Esophagus muscularis mucosa (tissue), 4 donors: ENCODE results near the gene FOXI2. TPM values are rescaled to one million over a fixed set of nuclear protein-coding genes. Genes with fewer than 3 reads are reported as not detected.
A peak's percentile ranks its signal among the peaks of the same experiment; 100 is the strongest.

Experiments
- DNase-seq: peaks from one replicate; pipeline ENCODE4 v3.0.0-alpha.2; 2017; ENCODE audit errors: extremely low spot score
- H3K27ac ChIP-seq, 4 donors: fragments of 200-600 bp; sonication (generic); replicated peaks in 1 of 4; 1 replicate in 3 of 4; 2 replicates in 1 of 4; pipeline ENCODE4 v1.5.1; 2016 to 2019; ENCODE audit warnings: mild to moderate bottlenecking in 1 of 4
- H3K27me3 ChIP-seq, 4 donors: fragments of 200-600 bp; sonication (generic); one replicate each; pipeline versions ENCODE4 v1.5.1 to v1.6.0; 2016 to 2019
- H3K36me3 ChIP-seq, 4 donors: fragments of 200-600 bp; sonication (generic); one replicate each; pipeline ENCODE4 v1.5.1; 2016 to 2019
- H3K4me1 ChIP-seq, 4 donors: fragments of 200-600 bp; sonication (generic); one replicate each; pipeline ENCODE4 v1.5.1; 2016 to 2019
- H3K4me3 ChIP-seq, 4 donors: fragments of 200-600 bp; sonication (generic); 1 replicate in 2 of 4; 2 replicates in 2 of 4; pipeline ENCODE4 v1.5.1; 2016 to 2019; ENCODE audit warnings: mild to moderate bottlenecking in 4 of 4, moderate library complexity in 1 of 4
- H3K9me3 ChIP-seq, 4 donors: fragments of 200-600 bp; sonication (generic); 1 replicate in 3 of 4; 2 replicates in 1 of 4; pipeline ENCODE4 v1.5.1; 2016 to 2019
- CTCF ChIP-seq, 3 experiments: fragments of 200-600 bp in 2 of 3; fragments of 450-650 bp in 1 of 3; sonication (generic) in 2 of 3; IDR thresholded peaks; one replicate each; pipeline ENCODE4 v1.5.1; 2017 to 2019; ENCODE audit warnings: antibody characterized with exemption in 3 of 3, mild to moderate bottlenecking in 2 of 3, moderate library complexity in 1 of 3
- EP300 ChIP-seq: sonication (generic); formaldehyde crosslinking; IDR thresholded peaks from one replicate; pipeline ENCODE4 v1.6.1; 2017; ENCODE audit warnings: antibody characterized with exemption
- POLR2A ChIP-seq: fragments of 450-650 bp; IDR thresholded peaks from one replicate; pipeline ENCODE4 v1.6.1; 2017; ENCODE audit warnings: antibody characterized with exemption, moderate library complexity, mild to moderate bottlenecking, low read depth
- POLR2AphosphoS5 ChIP-seq, 2 donors: sonication (generic); formaldehyde crosslinking; IDR thresholded peaks; one replicate each; pipeline ENCODE4 v1.6.1; 2017; ENCODE audit warnings: antibody characterized with exemption in 2 of 2
- WGBS: methylation state at CpG from one replicate; pipeline ENCODE4 v1.1.5; 2018; 5-methylcytosine and 5-hydroxymethylcytosine counted together
- intact Hi-C: fragments of 100-400 bp; cut with DNase I; formaldehyde crosslinking; loops from one replicate; pipeline ENCODE4 v1.15.1; 2023
- total RNA-seq, 4 donors: library from RNA; depleted of rRNA; stranded (reverse); fragments of >200 nt; gene quantifications; one replicate each; pipeline versions ENCODE4 v1.1.0 to v1.2.1, GENCODE V29; 2016

FOXI2 gene
- total RNA-seq, 4 donors from 2014 or later, result 0.13 to 0.42 (median 0.17) TPM

- Histone ChIP-seq H3K36me3 (no peaks in the 10 kb centered on the region), H3K9me3 (peaks cover 0 to 7% (median 3%) of the 10 kb centered on the region in 4 donors), H3K4me3 (no peak overlapping the region), H3K27me3 (no peaks in the 10 kb centered on the region), H3K27ac (no peak overlapping the region), H3K4me1 (no peaks in the 10 kb centered on the region)
- TF ChIP-seq CTCF (IDR thresholded peaks at IDR 0.05) (no peak), EP300 (no peak), POLR2A (no peak), POLR2AphosphoS5 (IDR thresholded peaks at IDR 0.05) (no peak)
- DNase-seq, result no peak
- 62% methylated on average over 4 of the region's 4 CpGs for WGBS
- intact Hi-C loops, result no loop called here
Measured at GRCh38 chr10:127720142-127720541, 16.8 kb upstream of the FOXI2 start.

GRCh38 chr10:127720903-127721302, 16.1 kb upstream of the FOXI2 start:
- no peak overlapping the region for H3K27ac ChIP-seq
- 36% methylated on average over 2 of the region's 3 CpGs for WGBS
- no peak for TF ChIP-seq EP300
- no peak for TF ChIP-seq POLR2A
- no peak for TF ChIP-seq POLR2AphosphoS5 (IDR thresholded peaks at IDR 0.05)
- no peak for TF ChIP-seq CTCF (IDR thresholded peaks at IDR 0.05)
- H3K4me1 ChIP-seq, result no peaks in the 10 kb centered on the region
- no peaks in the 10 kb centered on the region for H3K27me3 ChIP-seq
- no peaks in the 10 kb centered on the region for H3K36me3 ChIP-seq
- H3K4me3 ChIP-seq, result no peak overlapping the region
- intact Hi-C loops, result no loop called here
- peaks cover 0 to 7% (median 3%) of the 10 kb centered on the region in 4 donors for H3K9me3 ChIP-seq
- DNase-seq, result no peak

DNA sequence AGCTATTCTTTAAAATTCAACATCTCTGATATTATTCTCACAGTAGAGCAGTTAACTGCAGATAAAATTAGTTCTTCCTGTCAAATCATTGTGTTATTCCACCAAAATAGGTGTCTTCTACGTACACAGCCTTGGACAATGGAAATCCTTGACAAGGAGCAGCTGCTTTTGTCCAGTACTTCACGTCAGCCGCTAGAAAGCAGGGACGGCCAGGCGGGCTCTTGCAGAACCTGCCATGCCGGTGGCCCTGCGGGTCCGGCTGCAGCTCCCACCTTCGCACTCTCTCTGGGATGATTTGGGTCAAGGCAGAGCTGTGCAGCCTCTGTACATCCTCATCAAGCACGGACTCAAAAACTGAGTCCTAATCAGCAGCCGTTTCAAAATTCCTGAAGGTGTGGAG, 2.2 kb upstream of the FOXI2 start:
- Histone ChIP-seq H3K36me3 (no peaks in the 10 kb centered on the region), H3K27ac (no peak overlapping the region), H3K9me3 (no peaks in the 10 kb centered on the region), H3K4me3 (no peak overlapping the region), H3K27me3 (peaks cover 0 to 71% (median 18%) of the 10 kb centered on the region in 4 donors), H3K4me1 (peaks cover 0 to 36% (median 28%) of the 10 kb centered on the region in 4 donors)
- TF ChIP-seq POLR2A (no peak), POLR2AphosphoS5 (IDR thresholded peaks at IDR 0.05) (no peak), CTCF (IDR thresholded peaks at IDR 0.05) (no peak), EP300 (no peak)
- intact Hi-C loops, result no loop called here
- WGBS, result 19% methylated on average over 11 of the region's 11 CpGs
- no peak for DNase-seq

DNA sequence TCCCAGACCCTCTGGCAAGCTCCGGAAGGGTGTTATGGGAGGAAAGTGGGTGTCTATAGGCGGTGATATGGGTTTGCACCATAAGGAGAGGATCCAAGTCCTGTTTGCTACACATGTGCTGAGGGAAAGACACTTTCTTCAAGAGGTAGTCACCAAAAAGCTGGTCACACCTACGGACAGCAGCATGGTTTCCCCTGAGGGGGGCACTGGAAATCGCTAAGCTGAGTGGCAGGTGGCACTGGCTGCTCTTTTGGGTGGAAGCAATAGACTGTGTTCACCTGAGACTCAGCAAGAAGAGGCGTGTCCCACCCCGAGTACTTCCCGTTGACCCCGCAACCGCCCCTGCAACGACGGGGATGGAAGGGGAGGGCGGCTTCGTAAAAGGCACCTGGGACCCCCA, 1.8 kb upstream of the FOXI2 start:
- H3K4me3 ChIP-seq, result no peak overlapping the region
- H3K4me1 ChIP-seq, result peaks cover 0 to 36% (median 28%) of the 10 kb centered on the region in 4 donors
- DNase-seq, result no peak
- H3K27ac ChIP-seq, result no peak overlapping the region
- 27% methylated on average over 11 of the region's 13 CpGs for WGBS
- intact Hi-C loops, result no loop called here
- TF ChIP-seq EP300, result no peak
- TF ChIP-seq CTCF (IDR thresholded peaks at IDR 0.05), result no peak
- no peak for TF ChIP-seq POLR2AphosphoS5 (IDR thresholded peaks at IDR 0.05)
- no peak for TF ChIP-seq POLR2A
- no peaks in the 10 kb centered on the region for H3K36me3 ChIP-seq
- peaks cover 0 to 72% (median 18%) of the 10 kb centered on the region in 4 donors for H3K27me3 ChIP-seq
- no peaks in the 10 kb centered on the region for H3K9me3 ChIP-seq

DNA sequence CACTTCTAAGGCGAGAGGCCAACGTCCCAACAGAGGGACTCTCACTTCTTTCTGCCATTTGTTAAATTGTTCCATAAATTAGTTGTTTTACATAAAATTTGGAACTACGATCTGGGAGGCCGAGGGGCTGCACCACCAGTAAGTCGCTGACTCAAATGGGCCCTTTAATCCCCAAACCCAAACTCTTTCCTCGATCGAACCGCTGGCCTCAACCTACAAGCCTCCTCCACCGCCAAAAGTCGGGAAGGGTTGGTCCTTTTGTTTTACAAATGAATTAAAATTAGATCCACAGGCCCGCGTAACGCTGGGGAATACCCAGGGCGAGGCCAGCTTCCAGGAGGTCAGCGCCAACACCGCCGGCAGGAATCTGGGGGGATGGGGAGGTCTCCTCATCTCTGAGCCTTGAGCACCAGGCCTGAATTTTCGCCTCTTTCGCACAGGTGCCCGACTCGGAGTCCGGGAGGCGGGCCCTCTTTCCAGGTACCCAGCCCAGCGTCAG, 1.2 kb upstream of the FOXI2 start:
- intact Hi-C loops, result no loop called here
- no peak for DNase-seq
- H3K4me1 ChIP-seq, result peaks cover 0 to 36% (median 28%) of the 10 kb centered on the region in 4 donors
- TF ChIP-seq EP300 (no peak), POLR2A (no peak), CTCF (IDR thresholded peaks at IDR 0.05) (no peak), POLR2AphosphoS5 (IDR thresholded peaks at IDR 0.05) (no peak)
- H3K4me3 ChIP-seq, result peak overlapping the region in 2 of 4 donors; percentile 38
- H3K36me3 ChIP-seq, result no peaks in the 10 kb centered on the region
- no peaks in the 10 kb centered on the region for H3K9me3 ChIP-seq
- WGBS, result 23% methylated on average over 19 of the region's 24 CpGs
- H3K27me3 ChIP-seq, result peaks cover 0 to 78% (median 18%) of the 10 kb centered on the region in 4 donors
- no peak overlapping the region for H3K27ac ChIP-seq
